OCI-LY1 (cell line): ENCODE data around the gene NLRP6.

Experiments
- CTCF ChIP-seq: fragments of 200-600 bp; sonication (generic), shearing (Covaris generic); IDR thresholded peaks from 2 replicates; pipeline ENCODE4 v1.5.1; 2017; ENCODE audit warnings: mild to moderate bottlenecking, antibody characterized with exemption, low read length, moderate library complexity, mixed read lengths
- EZH2 ChIP-seq: fragments of 200-600 bp; sonication (generic), shearing (Covaris generic); IDR thresholded peaks from 2 replicates; pipeline ENCODE4 v1.8.0; 2017; ENCODE audit warnings: borderline replicate concordance, mixed run types, mild to moderate bottlenecking, antibody characterized with exemption, low read length, moderate library complexity, mixed read lengths

GRCh38 chr11:327581-327923 lies 49.3 kb downstream of the NLRP6 start:
- TF ChIP-seq CTCF (no peak), EZH2 (no peak)
